Vagina (tissue), 2 donors: Measurements from ENCODE around the gene CELA2B.

Experiments
- CTCF ChIP-seq, 3 experiments: fragments of 450-650 bp in 2 of 3; fragments of 200-600 bp in 1 of 3; sonication (generic) in 1 of 3; IDR thresholded peaks; one replicate each; pipeline ENCODE4 v1.5.1; 2017 to 2019; ENCODE audit warnings: antibody characterized with exemption in 3 of 3, mild to moderate bottlenecking in 2 of 3, moderate library complexity in 2 of 3
- POLR2A ChIP-seq, 2 donors: fragments of 450-650 bp; IDR thresholded peaks; one replicate each; pipeline ENCODE4 v1.6.1; 2017; ENCODE audit warnings: antibody characterized with exemption in 2 of 2, mild to moderate bottlenecking in 2 of 2, moderate library complexity in 2 of 2
- POLR2AphosphoS5 ChIP-seq, 2 donors: sonication (generic); formaldehyde crosslinking; IDR thresholded peaks; one replicate each; pipeline ENCODE4 v1.9.0; 2017; ENCODE audit warnings: antibody characterized with exemption in 2 of 2, mild to moderate bottlenecking in 2 of 2, low read depth in 1 of 2; ENCODE audit not compliant: insufficient read depth in 1 of 2

- TF ChIP-seq CTCF (IDR thresholded peaks at IDR 0.05) (no peak), POLR2A (IDR thresholded peaks at IDR 0.05) (no peak), POLR2AphosphoS5 (IDR thresholded peaks at IDR 0.05; ENCODE audit: insufficient read depth in 1 of 2, low read depth in 1 of 2) (no peak)
These were observed 22.2 kb upstream of the CELA2B start for GRCh38 chr1:15453734-15454133.
